Measurements from ENCODE around the gene FOXJ3. TPM values are rescaled to one million over a fixed set of nuclear protein-coding genes. Genes with fewer than 3 reads are reported as not detected.

FOXJ3 gene
- total RNA-seq, 1 donor from 2014 or later: 59.9 TPM

DNA sequence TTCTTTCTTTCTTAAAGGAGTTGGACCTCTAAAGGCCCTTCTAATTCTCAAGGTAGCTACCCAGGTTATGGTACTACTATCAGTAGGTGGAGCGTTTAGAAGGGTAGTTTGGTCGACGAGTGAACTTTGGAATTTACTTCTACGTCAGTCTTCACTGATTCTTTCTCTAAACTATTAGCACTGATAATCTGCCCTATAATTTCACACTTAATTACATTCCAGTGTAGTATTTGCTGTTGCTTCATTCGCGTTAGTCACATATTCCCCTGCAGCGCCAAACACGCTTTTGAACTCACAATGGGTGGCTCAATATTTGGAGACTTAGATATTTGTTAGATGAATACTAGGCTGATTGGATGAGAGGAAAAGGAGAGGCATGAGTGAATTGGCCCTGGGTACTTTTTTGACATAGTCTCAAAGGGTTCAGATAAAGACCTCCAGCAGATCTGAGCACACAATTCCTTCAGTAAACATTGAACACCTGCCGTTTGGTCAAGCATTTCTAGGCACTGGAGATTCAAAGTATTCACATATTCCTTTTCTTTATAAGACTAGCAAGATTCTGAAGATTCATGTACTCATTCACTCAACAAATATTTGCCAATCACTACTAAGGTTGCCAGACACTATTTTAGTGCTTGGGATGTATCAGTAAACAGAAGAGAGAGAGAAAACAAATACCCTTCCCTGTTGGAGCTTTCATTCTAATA is 929 bp upstream of the FOXJ3 start:
- H3K9me3 ChIP-seq: no peaks in the 10 kb centered on the region
- TF ChIP-seq POLR2A (IDR thresholded peaks at IDR 0.05): no peak
- no peak for TF ChIP-seq POLR2AphosphoS5 (IDR thresholded peaks at IDR 0.05; ENCODE audit: insufficient read depth in 1 of 2, low read depth in 1 of 2)
- TF ChIP-seq, protein P1, sequence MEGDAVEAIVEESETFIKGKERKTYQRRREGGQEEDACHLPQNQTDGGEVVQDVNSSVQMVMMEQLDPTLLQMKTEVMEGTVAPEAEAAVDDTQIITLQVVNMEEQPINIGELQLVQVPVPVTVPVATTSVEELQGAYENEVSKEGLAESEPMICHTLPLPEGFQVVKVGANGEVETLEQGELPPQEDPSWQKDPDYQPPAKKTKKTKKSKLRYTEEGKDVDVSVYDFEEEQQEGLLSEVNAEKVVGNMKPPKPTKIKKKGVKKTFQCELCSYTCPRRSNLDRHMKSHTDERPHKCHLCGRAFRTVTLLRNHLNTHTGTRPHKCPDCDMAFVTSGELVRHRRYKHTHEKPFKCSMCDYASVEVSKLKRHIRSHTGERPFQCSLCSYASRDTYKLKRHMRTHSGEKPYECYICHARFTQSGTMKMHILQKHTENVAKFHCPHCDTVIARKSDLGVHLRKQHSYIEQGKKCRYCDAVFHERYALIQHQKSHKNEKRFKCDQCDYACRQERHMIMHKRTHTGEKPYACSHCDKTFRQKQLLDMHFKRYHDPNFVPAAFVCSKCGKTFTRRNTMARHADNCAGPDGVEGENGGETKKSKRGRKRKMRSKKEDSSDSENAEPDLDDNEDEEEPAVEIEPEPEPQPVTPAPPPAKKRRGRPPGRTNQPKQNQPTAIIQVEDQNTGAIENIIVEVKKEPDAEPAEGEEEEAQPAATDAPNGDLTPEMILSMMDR (IDR thresholded peaks at IDR 0.05): no peak
- DNase-seq (ENCODE audit: extremely low spot score in 2 of 2): no peak
- H3K27me3 ChIP-seq: no peaks in the 10 kb centered on the region
- peak overlapping the region; percentile 77 to 79 for H3K4me3 ChIP-seq
- intact Hi-C loops (cut with DNase I): loop anchor here (2.0 kb wide), 1 partner anchor 21 kb away; no protein-coding TSS in a partner anchor
- H3K36me3 ChIP-seq: no peaks in the 10 kb centered on the region
- peaks cover 33% of the 10 kb centered on the region for H3K4me1 ChIP-seq
- H3K27ac ChIP-seq: peak overlapping the region; percentile 87

DNA sequence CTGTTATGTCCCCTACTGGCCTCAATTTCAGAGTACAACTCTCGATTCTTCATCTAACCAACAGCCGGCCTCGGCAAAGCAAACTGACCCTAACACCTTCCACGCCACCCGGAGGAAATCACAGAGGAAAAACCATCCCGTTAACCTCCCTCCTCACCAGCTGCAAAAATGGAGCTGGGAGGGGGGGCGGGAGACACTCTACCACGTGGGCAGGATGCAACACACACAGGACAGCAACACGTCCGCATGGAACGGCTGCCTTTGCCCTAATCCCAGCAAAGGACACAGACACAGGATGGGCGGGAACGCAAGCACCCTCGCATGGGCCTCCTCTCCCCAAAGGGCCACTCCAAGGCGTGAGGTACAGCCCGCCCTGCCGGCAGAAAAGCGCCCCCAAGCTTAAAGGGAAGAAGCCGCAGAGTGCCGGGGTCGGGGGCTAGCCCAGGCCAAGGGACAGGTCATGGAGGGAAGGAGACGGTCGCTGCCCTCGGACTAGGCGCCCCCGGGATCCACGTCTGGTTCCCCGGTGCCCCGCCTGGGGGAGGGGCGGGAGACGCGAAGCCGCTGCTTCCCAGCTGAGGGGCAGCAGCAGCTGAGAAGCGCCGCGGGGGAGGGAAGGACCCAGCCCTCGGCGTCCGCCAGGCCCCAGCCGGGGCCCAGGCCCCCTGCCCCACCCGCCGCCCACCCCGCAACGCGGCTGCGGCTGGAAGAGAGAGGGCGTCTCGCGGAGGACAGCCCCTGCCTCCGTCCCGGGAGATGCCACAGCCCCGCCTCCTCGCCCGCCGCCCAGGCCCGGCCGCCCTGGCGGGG is 590 bp downstream of the FOXJ3 start:
- intact Hi-C loops (cut with DNase I): loop anchor here (2.0 kb wide), 1 partner anchor 20 kb away; no protein-coding TSS in a partner anchor
- DNase-seq (ENCODE audit: extremely low spot score in 2 of 2): peak in 1 of 2 donors; percentile 88
- Histone ChIP-seq H3K36me3 (no peaks in the 10 kb centered on the region), H3K27ac (peak overlapping the region; percentile 87), H3K4me3 (peak overlapping the region; percentile 77 to 79), H3K9me3 (no peaks in the 10 kb centered on the region), H3K4me1 (peaks cover 40% of the 10 kb centered on the region), H3K27me3 (no peaks in the 10 kb centered on the region)
- TF ChIP-seq POLR2AphosphoS5 (IDR thresholded peaks at IDR 0.05; ENCODE audit: insufficient read depth in 1 of 2, low read depth in 1 of 2): peak in 1 of 2 donors; percentile 43
- no peak for TF ChIP-seq POLR2A (IDR thresholded peaks at IDR 0.05)

DNA sequence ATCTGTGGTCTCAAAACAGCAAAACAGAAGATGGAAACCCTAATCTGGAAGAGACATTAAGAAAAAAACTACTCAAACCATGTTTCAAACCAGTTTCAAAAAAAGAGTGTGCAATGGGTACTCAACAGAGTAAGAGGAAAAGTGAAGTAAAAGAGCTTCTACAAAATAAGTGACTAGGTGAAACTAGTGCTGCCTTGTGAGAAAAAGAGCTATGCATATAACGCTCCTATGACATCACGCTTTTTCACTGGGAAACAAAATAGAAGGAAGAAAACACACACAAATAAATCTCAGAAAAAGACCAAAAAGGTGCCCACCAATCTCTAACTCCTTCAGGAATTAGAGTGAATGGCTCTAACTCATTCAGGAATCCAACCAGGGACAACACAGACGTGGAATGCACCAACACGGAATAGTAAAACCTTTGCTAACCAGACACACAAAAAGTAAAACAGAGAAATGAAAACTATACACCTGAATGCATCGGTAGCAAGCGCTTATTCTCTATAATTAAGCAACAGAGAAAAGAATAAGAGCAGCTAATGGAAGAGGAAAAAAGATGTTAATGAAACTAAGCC is 1.3 kb downstream of the FOXJ3 start:
- intact Hi-C loops (cut with DNase I): loop anchor here (2.0 kb wide), 1 partner anchor 19 kb away; no protein-coding TSS in a partner anchor
- no peak for DNase-seq (ENCODE audit: extremely low spot score in 2 of 2)
- peak overlapping the region; percentile 87 for H3K27ac ChIP-seq
- peaks cover 47% of the 10 kb centered on the region for H3K4me1 ChIP-seq
- TF ChIP-seq, protein P1 (IDR thresholded peaks at IDR 0.05): no peak
- TF ChIP-seq POLR2A (IDR thresholded peaks at IDR 0.05) (no peak), POLR2AphosphoS5 (IDR thresholded peaks at IDR 0.05; ENCODE audit: insufficient read depth in 1 of 2, low read depth in 1 of 2) (no peak)
- H3K27me3 ChIP-seq: no peaks in the 10 kb centered on the region
- H3K4me3 ChIP-seq: peak overlapping the region; percentile 77 to 79
- no peaks in the 10 kb centered on the region for H3K36me3 ChIP-seq
- H3K9me3 ChIP-seq: no peaks in the 10 kb centered on the region

DNA sequence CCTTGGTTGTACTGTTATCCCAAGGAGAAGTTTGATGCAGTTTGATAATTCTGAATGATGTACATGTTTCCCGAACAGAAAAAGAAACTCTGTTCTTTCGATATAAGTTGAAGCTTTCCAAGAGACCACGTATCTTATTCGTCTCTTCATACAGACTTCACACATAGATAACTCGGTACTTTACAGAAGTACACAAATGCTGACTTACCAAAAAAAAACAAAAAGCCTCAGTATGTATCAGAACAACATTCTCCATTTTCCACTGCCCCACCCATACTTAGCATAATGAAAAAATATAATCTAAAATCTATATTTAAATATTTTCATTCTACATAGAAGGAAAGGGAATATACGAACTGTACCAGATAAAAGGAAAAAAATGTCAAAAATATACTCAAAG is 2.2 kb downstream of the FOXJ3 start:
- Histone ChIP-seq H3K27me3 (no peaks in the 10 kb centered on the region), H3K36me3 (no peaks in the 10 kb centered on the region), H3K4me3 (no peak overlapping the region), H3K27ac (no peak overlapping the region), H3K4me1 (peaks cover 51% of the 10 kb centered on the region), H3K9me3 (no peaks in the 10 kb centered on the region)
- intact Hi-C loops (cut with DNase I): no loop called here
- DNase-seq (ENCODE audit: extremely low spot score in 2 of 2): no peak
- TF ChIP-seq POLR2A (IDR thresholded peaks at IDR 0.05): no peak
- no peak for TF ChIP-seq POLR2AphosphoS5 (IDR thresholded peaks at IDR 0.05; ENCODE audit: insufficient read depth in 1 of 2, low read depth in 1 of 2)
- TF ChIP-seq, protein P1 (IDR thresholded peaks at IDR 0.05): no peak

DNA sequence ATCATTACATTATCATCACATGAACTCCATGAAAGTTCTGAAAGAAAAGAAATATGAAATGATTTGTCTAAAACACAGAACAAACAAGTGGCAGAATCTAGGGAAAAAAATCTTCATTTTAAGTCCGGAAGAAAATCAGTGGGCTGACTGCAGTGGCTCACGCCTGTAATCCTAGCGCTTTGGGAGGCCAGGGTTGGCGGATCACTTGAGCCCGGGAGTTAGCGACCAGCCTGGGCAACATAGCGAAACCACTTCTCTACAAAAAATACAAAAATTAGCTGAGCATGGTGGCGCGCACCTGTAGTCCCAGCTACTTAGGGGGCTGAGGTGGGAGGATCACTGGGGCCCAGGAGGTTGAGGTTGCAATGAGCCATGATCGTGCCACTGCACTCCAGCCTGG is 4.8 kb downstream of the FOXJ3 start:
- H3K36me3 ChIP-seq: no peaks in the 10 kb centered on the region
- H3K4me3 ChIP-seq: no peak overlapping the region
- no peak for TF ChIP-seq POLR2A (IDR thresholded peaks at IDR 0.05)
- TF ChIP-seq, protein P1 (IDR thresholded peaks at IDR 0.05): no peak
- TF ChIP-seq POLR2AphosphoS5 (IDR thresholded peaks at IDR 0.05; ENCODE audit: insufficient read depth in 1 of 2, low read depth in 1 of 2): no peak
- DNase-seq (ENCODE audit: extremely low spot score in 2 of 2): no peak
- no peak overlapping the region for H3K27ac ChIP-seq
- H3K27me3 ChIP-seq: no peaks in the 10 kb centered on the region
- intact Hi-C loops (cut with DNase I): no loop called here
- peaks cover 58% of the 10 kb centered on the region for H3K4me1 ChIP-seq
- H3K9me3 ChIP-seq: no peaks in the 10 kb centered on the region

Data from vagina (tissue), 2 donors.